Tibial nerve (tissue), 4 donors: ENCODE data around the gene BCR.

ENCODE experiments used
- CTCF ChIP-seq, 5 experiments: fragments of 200-600 bp in 3 of 5; fragments of 450-650 bp in 2 of 5; sonication (generic) in 3 of 5; IDR thresholded peaks; one replicate each; pipeline ENCODE4 v1.5.1; 2016 to 2019; ENCODE audit warnings: antibody characterized with exemption in 5 of 5, mild to moderate bottlenecking in 3 of 5, moderate library complexity in 2 of 5
- EP300 ChIP-seq, 2 donors: sonication (generic); formaldehyde crosslinking; IDR thresholded peaks; one replicate each; pipeline ENCODE4 v1.6.1; 2017; ENCODE audit warnings: antibody characterized with exemption in 2 of 2, mild to moderate bottlenecking in 1 of 2
- POLR2A ChIP-seq, 2 donors: fragments of 450-650 bp; IDR thresholded peaks; one replicate each; pipeline ENCODE4 v1.6.1; 2017; ENCODE audit warnings: antibody characterized with exemption in 2 of 2, mild to moderate bottlenecking in 2 of 2, moderate library complexity in 2 of 2

- no peak for TF ChIP-seq POLR2A (IDR thresholded peaks at IDR 0.05)
- TF ChIP-seq CTCF (IDR thresholded peaks at IDR 0.05): no peak
- TF ChIP-seq EP300 (IDR thresholded peaks at IDR 0.05): no peak
These were observed 100.7 kb downstream of the BCR start for GRCh38 chr22:23281053-23281405.
